ENCODE results near the gene NKAIN2. TPM values are rescaled to one million over a fixed set of nuclear protein-coding genes. Genes with fewer than 3 reads are reported as not detected.
"Not testable (repeated sequence)": the region's sequence is repeated elsewhere in the genome, so short reads cannot be mapped to it uniquely, and the experiment has no call there.

The NKAIN2 gene
- total RNA-seq, 4 donors from 2014 or later = 0.31 to 0.58 (median 0.39) TPM; not detected in 1

GRCh38 chr6:123989918-123990317 lies 186.3 kb downstream of the NKAIN2 start:
- H3K27me3 ChIP-seq; intact Hi-C loops (cut with DNase I; ENCODE audit: low total_unique reads); H3K9me3 ChIP-seq; H3K36me3 ChIP-seq; H3K4me1 ChIP-seq; H3K4me3 ChIP-seq; in situ Hi-C loops (cut with MboI; ENCODE audit: low sequenced_read_pairs in 4 of 4): not testable (repeated sequence)
- H3K27ac ChIP-seq = peak overlapping the region in 1 of 4 donors; percentile 44
- DNase-seq = peak; percentile 17 to 30
- peak; percentile 76 to 90 for ATAC-seq
- TF ChIP-seq POLR2A (IDR thresholded peaks at IDR 0.05) = peak in 1 of 2 donors; percentile 8

GRCh38 chr6:123990376-123990775 lies 186.7 kb downstream of the NKAIN2 start:
- ATAC-seq = peak in 1 of 2 donors; percentile 24
- H3K36me3 ChIP-seq = no peaks in the 10 kb centered on the region
- DNase-seq = no peak
- H3K9me3 ChIP-seq = no peaks in the 10 kb centered on the region
- H3K27me3 ChIP-seq = no peaks in the 10 kb centered on the region
- in situ Hi-C loops (cut with MboI; ENCODE audit: low sequenced_read_pairs in 4 of 4) (no loop called here), intact Hi-C loops (cut with DNase I; ENCODE audit: low total_unique reads) (no loop called here)
- TF ChIP-seq CTCF (IDR thresholded peaks at IDR 0.05 in 4 of 5, conservative IDR thresholded peaks at IDR 0.05 in 1 of 5) (no peak), POLR2A (IDR thresholded peaks at IDR 0.05) (no peak)
- H3K27ac ChIP-seq = peak overlapping the region in 1 of 4 donors; percentile 44
- H3K4me3 ChIP-seq = no peak overlapping the region
- H3K4me1 ChIP-seq = peaks cover 0 to 4% of the 10 kb centered on the region in 2 donors

- Histone ChIP-seq H3K27me3 (no peaks in the 10 kb centered on the region), H3K36me3 (no peaks in the 10 kb centered on the region), H3K4me1 (peaks cover 4% of the 10 kb centered on the region in 2 donors), H3K27ac (no peak overlapping the region), H3K9me3 (no peaks in the 10 kb centered on the region), H3K4me3 (no peak overlapping the region)
- intact Hi-C loops (cut with DNase I; ENCODE audit: low total_unique reads) = no loop called here
- ATAC-seq = no peak
- no peak for TF ChIP-seq POLR2A (IDR thresholded peaks at IDR 0.05)
- TF ChIP-seq CTCF (IDR thresholded peaks at IDR 0.05 in 4 of 5, conservative IDR thresholded peaks at IDR 0.05 in 1 of 5) = no peak
- in situ Hi-C loops (cut with MboI; ENCODE audit: low sequenced_read_pairs in 4 of 4) = no loop called here
- no peak for DNase-seq
Measured at GRCh38 chr6:123994168-123994567, 190.5 kb downstream of the NKAIN2 start.

- no peak for TF ChIP-seq CTCF (IDR thresholded peaks at IDR 0.05 in 4 of 5, conservative IDR thresholded peaks at IDR 0.05 in 1 of 5)
- no peak for TF ChIP-seq POLR2A (IDR thresholded peaks at IDR 0.05)
- intact Hi-C loops (cut with DNase I; ENCODE audit: low total_unique reads) (no loop called here), in situ Hi-C loops (cut with MboI; ENCODE audit: low sequenced_read_pairs in 4 of 4) (no loop called here)
- Histone ChIP-seq H3K36me3 (no peaks in the 10 kb centered on the region), H3K9me3 (no peaks in the 10 kb centered on the region), H3K27me3 (no peaks in the 10 kb centered on the region), H3K27ac (no peak overlapping the region), H3K4me1 (peaks cover 3 to 9% of the 10 kb centered on the region in 2 donors), H3K4me3 (no peak overlapping the region)
- DNase-seq (no peak), ATAC-seq (no peak)
Measured at GRCh38 chr6:123994891-123995635, 191.4 kb downstream of the NKAIN2 start.

GRCh38 chr6:123997223-123997622 lies 193.6 kb downstream of the NKAIN2 start:
- intact Hi-C loops (cut with DNase I; ENCODE audit: low total_unique reads) (no loop called here), in situ Hi-C loops (cut with MboI; ENCODE audit: low sequenced_read_pairs in 4 of 4) (no loop called here)
- Histone ChIP-seq H3K27ac (no peak overlapping the region), H3K4me1 (peaks cover 12 to 18% of the 10 kb centered on the region in 2 donors), H3K4me3 (no peak overlapping the region), H3K9me3 (no peaks in the 10 kb centered on the region), H3K36me3 (no peaks in the 10 kb centered on the region), H3K27me3 (no peaks in the 10 kb centered on the region)
- DNase-seq (no peak), ATAC-seq (peak in 1 of 2 donors; percentile 39)
- no peak for TF ChIP-seq POLR2A (IDR thresholded peaks at IDR 0.05)
- no peak for TF ChIP-seq CTCF (IDR thresholded peaks at IDR 0.05 in 4 of 5, conservative IDR thresholded peaks at IDR 0.05 in 1 of 5)
